Smooth muscle cell (in vitro differentiated cells): ENCODE data around the gene EPS8L2. TPM values are rescaled to one million over a fixed set of nuclear protein-coding genes. Genes with fewer than 3 reads are reported as not detected.

Experiments used
- DNase-seq: peaks from one replicate; lab custom pipeline; 2025; ENCODE audit not compliant: unreplicated experiment; lab: John Stamatoyannopoulos, UW
- H2AFZ ChIP-seq: fragments of 200-600 bp; sonication (generic); 2 replicates; pipeline ENCODE4 v1.6.0; 2016; ENCODE audit warnings: antibody characterized with exemption, low read depth, mild to moderate bottlenecking
- H3F3A ChIP-seq: fragments of 200-600 bp; sonication (generic); 2 replicates; pipeline ENCODE4 v1.6.0; 2017; ENCODE audit warnings: antibody characterized with exemption, low read depth
- H3K27ac ChIP-seq: fragments of 200-600 bp; sonication (generic); 2 replicates; pipeline ENCODE4 v1.5.1; 2016; ENCODE audit warnings: low read depth, mild to moderate bottlenecking
- H3K27me3 ChIP-seq: fragments of 200-600 bp; sonication (generic); 2 replicates; pipeline ENCODE4 v1.6.1; 2016; ENCODE audit warnings: low read depth, mild to moderate bottlenecking
- H3K36me3 ChIP-seq: fragments of 200-600 bp; sonication (generic); 2 replicates; pipeline ENCODE4 v1.5.1; 2016; ENCODE audit warnings: low read depth
- H3K4me1 ChIP-seq: fragments of 200-600 bp; sonication (generic); 2 replicates; pipeline ENCODE4 v1.5.1; 2016; ENCODE audit warnings: low read depth
- H3K4me2 ChIP-seq: fragments of 200-600 bp; sonication (generic); 2 replicates; pipeline ENCODE4 v1.6.0; 2016; ENCODE audit warnings: mild to moderate bottlenecking
- H3K4me3 ChIP-seq: fragments of 200-600 bp; sonication (generic); 2 replicates; pipeline ENCODE4 v1.5.1; 2016; ENCODE audit warnings: mild to moderate bottlenecking
- H3K79me2 ChIP-seq: fragments of 200-600 bp; sonication (generic); 2 replicates; pipeline ENCODE4 v1.6.0; 2016; ENCODE audit warnings: low read depth, mild to moderate bottlenecking
- H3K9ac ChIP-seq: fragments of 200-600 bp; sonication (generic); 2 replicates; pipeline ENCODE4 v1.6.0; 2016; ENCODE audit warnings: low read depth
- H3K9me3 ChIP-seq: fragments of 200-600 bp; sonication (generic); replicated peaks from 2 replicates; pipeline ENCODE4 v1.5.1; 2016; ENCODE audit warnings: low read depth
- H4K20me1 ChIP-seq: fragments of 200-600 bp; sonication (generic); 2 replicates; pipeline ENCODE4 v1.6.0; 2016; ENCODE audit warnings: low read depth
- WGBS: methylation state at CpG from one replicate; pipeline ENCODE4 v1.1.7; 2016; ENCODE audit warnings: low lambda C conversion rate; 5-methylcytosine and 5-hydroxymethylcytosine counted together
- polyA plus RNA-seq: library from polyadenylated mRNA; unstranded; fragments of >200 nt; fragmentation: Nextera tagmentation; extraction: Ambion mirVana; gene quantifications from 2 replicates; pipeline ENCODE4 v1.2.1, GENCODE V29; 2016
- total RNA-seq: library from RNA; depleted of rRNA; stranded (reverse); fragments of >200 nt; gene quantifications from 2 replicates; pipeline ENCODE4 v1.2.3, GENCODE V29; 2014
- TF ChIP-seq, protein P1 (sequence below): fragments of 200-600 bp; sonication (generic); IDR thresholded peaks from 2 replicates; pipeline ENCODE4 v1.5.1; 2017; ENCODE audit warnings: borderline replicate concordance, mild to moderate bottlenecking, antibody characterized with exemption; ENCODE audit not compliant: insufficient read depth, poor library complexity, severe bottlenecking

The EPS8L2 gene
- total and polyA plus RNA-seq, 2 experiments from 2014 or later = 37.7 to 47.9 TPM

DNA sequence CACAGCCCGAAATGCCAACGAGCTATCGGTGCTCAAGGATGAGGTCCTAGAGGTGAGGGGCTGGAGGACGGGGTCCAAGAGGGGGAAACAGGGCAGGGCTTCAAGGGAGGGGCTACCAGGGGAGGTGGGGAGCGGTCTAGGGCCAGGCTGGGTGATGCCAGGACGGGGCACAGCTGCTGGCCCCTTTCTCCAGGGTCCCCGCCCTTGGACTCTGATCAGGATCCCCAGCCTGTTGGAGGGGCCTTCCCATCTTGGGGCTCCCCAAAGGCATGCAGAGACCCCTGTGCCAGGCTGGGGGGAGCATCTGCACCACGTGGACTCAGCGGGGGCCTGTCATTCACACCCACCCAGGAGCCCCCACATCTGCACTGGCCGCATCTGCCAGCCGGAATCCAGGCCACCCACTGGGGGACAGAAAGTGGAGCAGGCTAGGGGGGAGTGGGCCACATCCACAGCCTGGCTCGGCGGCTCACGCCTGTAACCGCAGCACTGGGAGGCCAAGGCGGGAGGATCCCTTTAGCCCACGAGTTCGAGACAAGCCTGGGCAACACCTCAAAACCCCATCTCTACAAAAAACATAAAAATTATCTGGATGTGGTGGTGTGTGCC is 18.9 kb downstream of the EPS8L2 start:
- Histone ChIP-seq H2AFZ (no peak overlapping the region), H3F3A (no peaks in the 10 kb centered on the region), H3K4me2 (no peak overlapping the region), H3K4me3 (no peak overlapping the region), H4K20me1 (peaks cover 8% of the 10 kb centered on the region), H3K4me1 (peaks cover 10% of the 10 kb centered on the region), H3K27ac (no peak overlapping the region), H3K9ac (no peak overlapping the region), H3K36me3 (no peaks in the 10 kb centered on the region), H3K9me3 (no peaks in the 10 kb centered on the region), H3K27me3 (peaks cover 23% of the 10 kb centered on the region), H3K79me2 (no peaks in the 10 kb centered on the region)
- DNase-seq = no peak
- TF ChIP-seq, protein P1, sequence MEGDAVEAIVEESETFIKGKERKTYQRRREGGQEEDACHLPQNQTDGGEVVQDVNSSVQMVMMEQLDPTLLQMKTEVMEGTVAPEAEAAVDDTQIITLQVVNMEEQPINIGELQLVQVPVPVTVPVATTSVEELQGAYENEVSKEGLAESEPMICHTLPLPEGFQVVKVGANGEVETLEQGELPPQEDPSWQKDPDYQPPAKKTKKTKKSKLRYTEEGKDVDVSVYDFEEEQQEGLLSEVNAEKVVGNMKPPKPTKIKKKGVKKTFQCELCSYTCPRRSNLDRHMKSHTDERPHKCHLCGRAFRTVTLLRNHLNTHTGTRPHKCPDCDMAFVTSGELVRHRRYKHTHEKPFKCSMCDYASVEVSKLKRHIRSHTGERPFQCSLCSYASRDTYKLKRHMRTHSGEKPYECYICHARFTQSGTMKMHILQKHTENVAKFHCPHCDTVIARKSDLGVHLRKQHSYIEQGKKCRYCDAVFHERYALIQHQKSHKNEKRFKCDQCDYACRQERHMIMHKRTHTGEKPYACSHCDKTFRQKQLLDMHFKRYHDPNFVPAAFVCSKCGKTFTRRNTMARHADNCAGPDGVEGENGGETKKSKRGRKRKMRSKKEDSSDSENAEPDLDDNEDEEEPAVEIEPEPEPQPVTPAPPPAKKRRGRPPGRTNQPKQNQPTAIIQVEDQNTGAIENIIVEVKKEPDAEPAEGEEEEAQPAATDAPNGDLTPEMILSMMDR = no peak
- 92% methylated on average over 15 of the region's 18 CpGs for WGBS

DNA sequence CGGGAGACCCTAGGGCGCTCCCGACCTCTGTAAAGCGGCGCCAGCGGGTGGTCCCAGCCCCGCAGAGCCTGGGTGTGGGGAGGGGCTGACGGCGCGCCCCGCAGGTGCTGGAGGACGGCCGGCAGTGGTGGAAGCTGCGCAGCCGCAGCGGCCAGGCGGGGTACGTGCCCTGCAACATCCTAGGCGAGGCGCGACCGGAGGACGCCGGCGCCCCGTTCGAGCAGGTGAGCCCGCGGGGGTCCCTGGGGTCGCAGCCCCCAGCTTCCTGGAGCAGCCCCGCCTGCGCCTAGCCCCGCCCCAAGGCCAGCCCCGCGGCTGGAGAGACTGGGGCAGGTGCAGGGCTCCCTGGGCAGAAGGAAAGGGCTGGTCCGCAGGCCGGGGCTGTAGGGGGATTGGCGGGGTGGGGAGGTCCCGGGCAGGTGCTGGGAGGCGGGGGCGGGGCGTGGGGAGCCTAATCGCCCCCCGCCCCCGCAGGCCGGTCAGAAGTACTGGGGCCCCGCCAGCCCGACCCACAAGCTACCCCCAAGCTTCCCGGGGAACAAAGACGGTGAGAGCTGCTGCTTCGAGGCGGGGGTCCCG is 19.7 kb downstream of the EPS8L2 start:
- H3K4me3 ChIP-seq = no peak overlapping the region
- peaks cover 21% of the 10 kb centered on the region for H3K27me3 ChIP-seq
- TF ChIP-seq, protein P1 = no peak
- no peak overlapping the region for H2AFZ ChIP-seq
- peaks cover 10% of the 10 kb centered on the region for H3K4me1 ChIP-seq
- DNase-seq = no peak
- peak overlapping the region; percentile 78 for H3K4me2 ChIP-seq
- no peak overlapping the region for H3K27ac ChIP-seq
- no peaks in the 10 kb centered on the region for H3F3A ChIP-seq
- no peaks in the 10 kb centered on the region for H3K9me3 ChIP-seq
- no peaks in the 10 kb centered on the region for H3K79me2 ChIP-seq
- peaks cover 6% of the 10 kb centered on the region for H4K20me1 ChIP-seq
- 8% methylated on average over 20 of the region's 53 CpGs for WGBS
- no peaks in the 10 kb centered on the region for H3K36me3 ChIP-seq
- H3K9ac ChIP-seq = no peak overlapping the region

DNA sequence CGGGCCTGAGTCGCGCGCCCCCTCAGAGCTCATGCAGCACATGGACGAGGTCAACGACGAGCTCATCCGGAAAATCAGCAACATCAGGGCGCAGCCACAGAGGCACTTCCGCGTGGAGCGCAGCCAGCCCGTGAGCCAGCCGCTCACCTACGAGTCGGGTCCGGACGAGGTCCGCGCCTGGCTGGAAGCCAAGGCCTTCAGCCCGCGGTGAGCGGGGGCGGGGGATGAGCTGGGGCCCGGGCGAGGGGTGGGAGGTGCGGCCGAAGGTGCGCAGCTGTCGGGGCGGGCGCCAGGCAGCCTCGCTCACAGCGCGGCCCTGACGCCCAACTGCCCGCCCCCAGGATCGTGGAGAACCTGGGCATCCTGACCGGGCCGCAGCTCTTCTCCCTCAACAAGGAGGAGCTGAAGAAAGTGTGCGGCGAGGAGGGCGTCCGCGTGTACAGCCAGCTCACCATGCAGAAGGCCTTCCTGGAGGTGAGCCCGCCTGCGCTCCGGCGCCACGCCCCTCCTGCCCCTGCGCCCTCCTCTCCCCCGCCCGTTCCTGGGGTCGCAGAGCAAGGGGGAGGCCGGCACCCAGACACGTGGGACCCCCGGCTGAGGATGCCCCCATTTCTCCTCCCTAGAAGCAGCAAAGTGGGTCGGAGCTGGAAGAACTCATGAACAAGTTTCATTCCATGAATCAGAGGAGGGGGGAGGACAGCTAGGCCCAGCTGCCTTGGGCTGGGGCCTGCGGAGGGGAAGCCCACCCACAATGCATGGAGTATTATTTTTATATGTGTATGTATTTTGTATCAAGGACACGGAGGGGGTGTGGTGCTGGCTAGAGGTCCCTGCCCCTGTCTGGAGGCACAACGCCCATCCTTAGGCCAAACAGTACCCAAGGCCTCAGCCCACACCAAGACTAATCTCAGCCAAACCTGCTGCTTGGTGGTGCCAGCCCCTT is 20.5 kb downstream of the EPS8L2 start:
- H3K4me2 ChIP-seq = peak overlapping the region; percentile 78
- H3K9ac ChIP-seq = no peak overlapping the region

More for the DNA sequence above, 20.5 kb downstream of the EPS8L2 start:
- 32% methylated on average over 37 of the region's 61 CpGs for WGBS
- no peak for DNase-seq
- Histone ChIP-seq H2AFZ (no peak overlapping the region), H4K20me1 (peaks cover 6% of the 10 kb centered on the region), H3K36me3 (no peaks in the 10 kb centered on the region), H3K4me1 (peaks cover 10% of the 10 kb centered on the region), H3F3A (no peaks in the 10 kb centered on the region), H3K27ac (peak overlapping the region; percentile 78), H3K9me3 (no peaks in the 10 kb centered on the region), H3K79me2 (no peaks in the 10 kb centered on the region), H3K4me3 (no peak overlapping the region), H3K27me3 (peaks cover 21% of the 10 kb centered on the region)
- TF ChIP-seq, protein P1 = no peak
